Fibroblast of skin of back (primary cell): ENCODE measurements around the gene IFI27L1.
"Not testable (repeated sequence)": the region's sequence is repeated elsewhere in the genome, so short reads cannot be mapped to it uniquely, and the experiment has no call there.

Experiments used
- DNase-seq: peaks from one replicate; pipeline ENCODE4 v3.0.0-alpha.2; 2013

Gene IFI27L1

GRCh38 chr14:94048691-94049624, 32.2 kb upstream of the IFI27L1 start:
- DNase-seq = no peak

DNA sequence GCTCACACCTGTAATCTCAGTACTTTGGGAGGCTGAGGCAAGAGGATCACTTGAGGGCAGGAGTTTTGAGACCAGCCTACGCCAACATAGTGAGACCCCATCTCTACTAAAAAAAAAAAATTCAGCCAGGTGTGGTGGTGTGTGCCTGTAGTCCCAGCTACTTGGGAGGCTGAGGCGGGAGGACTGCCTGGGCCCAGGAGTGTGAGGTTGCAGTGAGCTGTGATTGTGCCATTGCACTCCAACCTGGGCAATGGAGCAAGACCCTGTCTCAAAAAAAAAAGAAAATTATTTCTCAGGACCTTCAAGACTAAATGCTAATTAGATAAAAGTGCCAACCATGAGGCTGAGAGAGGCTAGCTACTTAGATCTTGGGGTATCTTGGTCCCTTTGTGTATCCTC, 31.5 kb upstream of the IFI27L1 start:
- no peak for DNase-seq

GRCh38 chr14:94050231-94050880, 30.8 kb upstream of the IFI27L1 start:
- DNase-seq = no peak

- DNase-seq = peak; percentile 32
These were observed 30.0 kb upstream of the IFI27L1 start for GRCh38 chr14:94051115-94051514.

DNA sequence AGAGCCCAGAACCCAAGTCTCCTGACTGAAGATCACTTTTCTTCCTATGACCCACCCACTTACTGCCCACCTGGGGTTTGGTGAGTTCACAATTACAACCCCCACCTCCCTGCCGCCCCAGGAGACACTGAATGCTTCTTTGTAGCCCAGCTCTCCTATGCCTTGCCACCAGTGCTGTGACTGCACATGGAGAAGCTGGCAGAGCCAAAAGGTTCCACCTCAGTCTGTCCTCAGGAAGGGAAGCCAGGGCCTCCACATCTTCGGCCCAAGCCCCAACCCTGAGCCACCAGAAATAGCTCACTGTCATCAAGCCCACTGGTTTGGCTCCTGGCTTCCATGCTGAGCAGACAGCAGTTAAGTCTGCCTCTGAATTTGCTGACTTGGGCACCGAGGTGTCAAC, 29.3 kb upstream of the IFI27L1 start:
- no peak for DNase-seq

DNA sequence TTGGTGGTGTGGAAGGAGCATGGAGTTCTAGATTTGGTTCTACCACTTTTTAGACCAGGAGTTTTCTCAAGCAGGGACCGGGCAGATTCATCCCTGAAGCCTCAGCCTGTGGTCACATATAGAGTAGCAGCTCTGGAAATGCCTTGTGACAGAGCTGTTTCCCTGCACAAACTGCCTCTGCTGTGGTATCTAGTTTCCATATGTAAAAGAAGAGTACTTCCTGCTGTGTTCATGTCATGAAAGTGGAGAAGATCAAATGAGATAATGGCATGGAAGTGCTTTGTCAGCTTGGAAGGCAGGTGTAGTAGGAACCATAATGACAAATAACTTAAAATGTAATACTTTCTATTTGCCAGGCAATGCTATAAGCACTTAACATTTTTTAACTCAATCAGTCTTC, 28.9 kb upstream of the IFI27L1 start:
- DNase-seq = no peak

- DNase-seq = no peak
These were observed 28.4 kb upstream of the IFI27L1 start for GRCh38 chr14:94052662-94053061.

DNA sequence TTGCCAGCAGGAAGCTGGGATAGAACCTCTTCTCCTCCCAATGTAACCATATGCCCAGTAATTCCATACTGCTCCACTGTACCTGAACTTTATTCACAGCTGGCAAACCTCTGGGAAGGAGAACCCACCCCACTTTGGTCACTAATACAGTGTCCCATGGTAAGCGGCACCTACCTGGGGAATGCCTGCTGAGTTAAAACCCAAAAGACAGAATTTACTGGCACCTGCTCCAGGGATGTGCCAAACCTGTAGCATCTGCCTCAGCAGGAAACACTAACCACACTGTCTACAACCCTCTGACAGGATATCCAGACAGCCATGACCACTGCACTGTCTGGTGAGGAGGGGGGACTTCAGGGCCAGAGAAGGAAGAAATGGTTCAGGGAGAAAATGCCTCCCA, 26.7 kb upstream of the IFI27L1 start:
- DNase-seq = no peak

DNA sequence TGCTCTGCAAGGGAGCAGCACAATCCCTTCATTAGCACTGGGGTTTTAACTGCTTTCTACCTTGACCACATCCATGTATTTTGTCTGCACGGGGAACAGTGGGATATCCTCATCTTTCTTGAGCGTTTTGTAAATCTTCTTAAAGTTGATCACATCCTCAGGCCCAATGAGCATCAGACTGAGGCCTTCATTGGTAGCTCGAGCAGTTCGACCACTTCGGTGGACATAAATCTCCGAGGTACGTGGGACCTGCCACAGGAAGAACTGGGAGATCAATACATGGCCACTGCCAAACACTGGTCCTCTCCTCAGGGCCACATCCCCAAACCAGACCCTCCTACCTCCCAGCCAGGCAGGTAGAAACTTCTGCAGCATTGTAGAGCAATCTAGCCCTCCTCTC, 26.2 kb upstream of the IFI27L1 start:
- DNase-seq = no peak

DNA sequence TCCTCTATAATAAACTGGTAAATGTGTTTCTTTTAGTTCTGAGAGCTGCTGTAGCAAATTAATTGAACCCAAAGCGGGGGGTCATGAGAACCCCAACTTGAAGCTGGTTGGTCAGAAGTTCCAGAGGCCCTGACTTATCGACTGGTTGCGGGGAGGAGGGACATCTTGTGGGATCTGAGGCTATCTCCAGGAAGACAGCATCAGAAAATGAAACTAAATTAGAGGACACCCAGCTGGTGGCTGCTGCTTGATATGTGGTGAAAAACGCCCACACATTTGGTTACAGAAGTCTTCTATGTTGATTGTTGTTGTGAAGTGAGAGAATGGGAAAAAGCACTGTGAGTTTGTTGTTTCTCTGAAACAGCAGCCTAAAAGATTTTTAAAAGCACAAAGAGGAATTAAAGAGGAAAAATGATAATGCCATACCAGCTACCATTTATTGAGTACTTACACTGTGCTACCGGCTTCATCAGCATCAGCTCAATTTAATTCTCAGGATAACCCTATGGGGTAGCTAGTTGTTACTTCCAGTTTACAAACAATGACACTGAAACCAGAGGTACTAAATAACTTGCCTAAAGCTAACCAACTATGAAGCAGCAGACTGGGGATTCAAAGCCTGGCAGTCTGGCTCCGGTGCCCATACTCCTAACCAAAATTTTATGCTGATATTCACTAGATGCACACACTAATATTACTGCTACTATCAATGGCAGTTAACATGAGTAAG, 24.4 kb upstream of the IFI27L1 start:
- DNase-seq = no peak

DNA sequence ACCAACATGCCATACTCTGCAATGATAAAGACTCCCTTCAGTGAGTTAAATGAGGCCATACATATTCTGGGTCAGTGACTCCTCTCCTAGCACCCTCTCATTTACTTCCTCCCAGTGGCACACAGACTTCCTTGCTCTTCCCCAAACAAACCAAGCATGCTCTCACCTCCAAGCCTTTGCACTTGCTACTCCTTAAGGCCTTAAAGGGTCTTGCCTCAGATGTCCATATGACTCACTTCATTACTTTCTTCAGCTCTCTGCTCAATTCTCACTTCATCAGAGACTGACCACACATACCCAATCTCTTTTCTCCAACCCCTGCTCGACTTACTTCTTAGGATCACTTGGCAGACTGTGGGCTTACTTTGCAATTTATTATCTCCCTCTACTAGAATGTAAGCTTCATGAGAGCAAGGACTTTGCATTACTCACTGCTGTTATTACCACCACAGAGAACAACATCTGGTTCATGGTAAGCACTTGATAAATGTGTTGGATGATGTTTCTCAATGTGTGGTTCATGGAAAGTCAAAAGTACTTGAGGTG, 22.9 kb upstream of the IFI27L1 start:
- no peak for DNase-seq

GRCh38 chr14:94058674-94059138, 22.4 kb upstream of the IFI27L1 start:
- DNase-seq = no peak

GRCh38 chr14:94059998-94060397, 21.1 kb upstream of the IFI27L1 start:
- no peak for DNase-seq

- DNase-seq = peak; percentile 68
These were observed 18.7 kb upstream of the IFI27L1 start for GRCh38 chr14:94062344-94062940.

DNA sequence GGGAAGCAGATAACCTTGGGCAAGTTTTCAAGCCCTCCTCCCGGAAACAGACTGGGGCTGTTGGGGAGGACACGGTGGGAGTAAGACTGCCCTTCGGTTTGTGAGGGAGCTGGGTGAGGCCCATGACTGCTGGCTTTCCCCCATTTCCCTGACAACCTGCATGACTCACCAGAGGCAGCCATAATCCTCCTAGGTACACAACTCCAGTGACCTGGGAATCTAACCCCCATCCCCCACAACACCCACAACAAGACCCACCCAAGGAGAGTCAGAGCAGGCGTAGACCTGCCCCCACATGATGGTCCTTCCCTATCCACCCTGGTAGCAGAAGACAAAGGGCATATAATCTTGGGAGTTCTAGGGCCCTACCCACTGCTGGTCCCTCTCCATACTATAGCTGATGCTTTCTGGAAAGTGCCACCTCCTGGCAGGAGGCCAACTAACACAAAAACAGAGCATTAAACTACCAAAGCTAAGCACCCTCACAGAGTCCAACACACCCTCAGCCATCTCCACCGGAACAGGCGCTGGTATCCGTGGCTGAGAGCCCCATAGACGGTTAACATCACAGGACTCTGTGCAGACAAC, 14.9 kb upstream of the IFI27L1 start:
- DNase-seq = no peak

DNA sequence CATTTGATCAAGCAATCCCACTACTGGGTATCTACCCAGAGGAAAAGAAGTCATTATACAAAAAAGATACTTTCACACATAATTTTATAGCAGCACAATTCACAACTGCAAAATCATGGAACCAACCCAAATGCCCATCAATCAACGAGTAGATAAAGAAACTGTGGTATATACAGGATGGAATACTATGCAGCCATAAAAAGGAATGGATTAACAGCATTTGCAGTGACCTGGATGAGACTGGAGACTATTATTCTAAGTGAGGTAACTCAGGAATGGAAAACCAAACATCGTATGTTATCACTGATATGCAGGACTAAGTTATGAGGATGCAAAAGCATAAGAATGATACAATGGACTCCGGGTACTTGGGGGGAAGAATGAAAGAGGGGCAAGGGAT, 9.0 kb upstream of the IFI27L1 start:
- DNase-seq = not testable (repeated sequence)

DNA sequence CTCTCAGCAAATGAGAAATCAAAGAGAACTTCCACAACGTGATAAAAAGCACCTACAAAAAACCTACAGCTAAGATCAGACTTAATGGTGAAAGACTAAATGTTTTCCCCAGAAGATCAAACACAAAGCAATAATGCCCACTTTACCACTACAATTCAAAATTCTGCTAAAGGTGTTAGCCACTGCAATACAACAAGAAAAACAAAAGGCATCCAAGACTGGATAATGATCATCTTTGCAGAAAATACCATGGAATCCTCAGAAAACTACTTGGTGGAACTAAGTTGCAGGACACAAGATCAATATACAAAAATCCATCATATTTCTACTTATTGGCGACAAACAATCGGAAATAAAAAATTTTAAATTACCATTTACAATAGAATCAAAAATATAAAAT, 6.6 kb upstream of the IFI27L1 start:
- DNase-seq = no peak

DNA sequence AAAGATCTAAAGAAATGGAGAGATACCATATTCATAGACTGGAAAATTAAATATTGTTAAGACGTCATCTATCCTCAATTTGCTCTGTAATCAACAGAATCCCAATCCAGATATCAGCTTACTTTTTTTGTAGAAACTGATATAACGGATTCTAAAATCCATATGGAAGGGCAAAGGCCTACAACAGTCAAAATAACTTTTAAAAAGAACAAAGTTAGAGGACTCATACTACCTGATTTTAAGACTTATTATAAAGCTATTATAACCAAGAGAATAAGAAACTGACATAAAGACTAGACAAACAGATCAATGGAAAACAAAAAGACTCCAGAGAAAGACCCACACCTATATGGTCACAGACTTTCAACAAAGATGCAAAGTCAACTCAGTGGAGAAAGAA, 6.1 kb upstream of the IFI27L1 start:
- no peak for DNase-seq

DNA sequence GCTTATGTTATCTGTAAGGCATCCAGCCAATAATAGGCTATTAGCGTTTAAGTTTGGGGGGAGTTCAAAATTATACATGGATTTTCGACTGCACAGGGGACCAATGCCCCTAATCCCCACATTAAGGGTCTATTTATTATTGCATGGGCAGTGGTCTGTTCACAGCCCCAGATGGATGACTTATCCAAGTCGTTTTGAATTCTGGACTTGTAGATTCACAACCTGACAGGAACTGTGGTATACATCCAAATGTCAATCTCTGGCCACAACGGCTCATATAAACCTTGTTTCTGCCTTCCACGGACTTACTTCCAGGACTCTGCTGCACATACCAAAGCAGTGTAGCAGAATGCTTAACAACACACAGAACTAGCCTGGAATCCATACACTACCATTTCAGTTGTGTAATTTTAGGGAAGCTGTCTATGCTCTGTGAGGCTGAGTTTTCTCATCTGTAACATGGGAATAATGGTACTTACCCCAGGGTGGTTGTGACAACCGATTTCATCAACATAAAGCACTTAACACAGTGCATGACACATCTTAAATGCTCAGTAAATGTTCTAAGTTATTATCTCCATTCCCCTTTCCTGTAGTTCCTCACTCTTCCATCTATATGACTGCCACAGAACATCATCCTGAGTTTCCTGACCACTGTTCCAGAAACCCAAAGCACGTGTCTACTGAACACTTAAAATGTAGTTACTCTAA, 3.8 kb upstream of the IFI27L1 start:
- DNase-seq = no peak

DNA sequence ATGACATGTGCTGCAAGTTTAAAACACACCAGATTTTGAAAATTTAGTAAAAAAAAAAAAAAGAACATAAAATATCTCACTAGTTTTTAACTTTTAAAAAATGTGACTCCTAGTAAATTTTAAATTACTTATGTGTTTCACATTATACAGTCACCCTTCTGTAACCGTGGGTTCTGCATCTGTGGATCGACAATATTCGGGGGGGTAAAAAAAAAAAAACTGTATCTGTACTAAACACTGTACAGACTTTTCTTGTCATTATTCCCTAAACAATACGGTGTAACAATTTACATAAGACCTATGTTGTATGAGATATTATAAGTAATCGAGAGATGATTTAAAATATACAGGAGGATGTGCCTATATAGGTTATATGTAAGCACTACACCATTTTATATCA, 3.3 kb upstream of the IFI27L1 start:
- DNase-seq = no peak

DNA sequence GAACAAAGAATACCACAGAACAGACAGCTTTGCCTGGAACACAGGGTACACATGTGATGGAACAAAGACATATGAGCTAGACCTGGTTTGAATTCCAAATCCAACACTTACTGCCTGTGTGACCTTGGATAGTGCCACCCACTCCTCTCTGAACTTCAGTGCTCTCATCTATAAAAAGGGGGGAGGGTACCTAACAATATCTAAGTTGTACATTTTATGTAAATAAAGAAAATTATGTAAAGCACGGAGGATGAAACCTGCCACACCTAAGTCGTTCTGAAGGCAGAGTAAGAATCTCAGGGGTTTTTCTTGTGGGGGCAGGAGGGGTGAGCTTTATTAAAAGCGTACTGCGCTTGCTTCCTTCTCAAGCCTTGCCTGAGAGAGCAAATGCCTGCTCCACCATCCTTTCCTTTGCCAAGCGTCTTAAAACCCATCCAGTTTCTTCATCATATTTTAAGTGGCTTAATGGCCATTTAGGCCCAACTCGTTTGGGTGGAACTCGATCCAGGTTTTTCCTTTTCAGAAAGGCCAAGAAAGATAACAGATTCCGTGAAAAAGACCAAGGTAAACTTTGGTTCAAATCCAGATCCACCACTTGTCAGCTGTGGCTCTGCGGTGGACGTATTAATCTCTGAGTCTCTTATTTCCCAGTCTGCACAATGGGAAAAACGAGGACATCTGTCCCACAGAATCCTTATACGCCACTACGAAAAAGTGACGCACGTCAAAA, 1.1 kb upstream of the IFI27L1 start:
- DNase-seq = peak; percentile 59
